ENCODE results near the gene APBA2. TPM values are rescaled to one million over a fixed set of nuclear protein-coding genes. Genes with fewer than 3 reads are reported as not detected.

APBA2 gene
- total RNA-seq, 1 experiment from 2014 or later = not detected

DNA sequence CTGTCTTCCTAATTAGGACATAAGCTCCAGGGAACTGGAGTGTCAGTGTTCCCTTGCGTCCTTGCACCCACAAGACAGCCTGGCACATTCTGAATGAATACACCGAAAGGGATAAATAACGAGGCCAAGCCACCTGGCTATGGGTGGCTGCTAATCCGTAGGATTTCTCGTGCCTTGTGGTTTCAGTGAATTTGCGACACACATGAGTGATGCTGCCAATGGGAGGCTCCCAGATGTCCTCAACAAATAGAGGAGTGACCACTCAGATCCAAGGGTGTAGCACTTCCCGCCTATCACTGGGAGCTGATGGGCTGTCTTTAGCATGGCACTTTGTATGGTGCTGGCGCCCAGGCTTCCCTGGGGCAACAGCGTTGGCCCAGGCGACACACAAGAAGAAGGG is 43.4 kb downstream of the APBA2 start:
- H3K27ac Mint-ChIP-seq (ENCODE audit: unreplicated experiment) = no peak overlapping the region
- POLR2A ChIA-PET = no interaction called here
- BruUV-seq (replicated peaks) = no TSS peak
- intact Hi-C loops (cut with micrococcal nuclease; ENCODE audit: unreplicated experiment) = no loop called here
- CTCF ChIA-PET = no interaction called here
- H3K4me3 ChIP-seq (ENCODE audit: low read depth, low read length) = no peak overlapping the region
- no peaks in the 10 kb centered on the region for H3K9me3 ChIP-seq
- H3K36me3 ChIP-seq (ENCODE audit: control insufficient read depth, insufficient read depth, low read length) = no peaks in the 10 kb centered on the region
- H3K27me3 ChIP-seq (replicated peaks; ENCODE audit: control insufficient read depth, insufficient read depth, low read length) = no peaks in the 10 kb centered on the region
- no peak for DNase-seq
- no peaks in the 10 kb centered on the region for H3K4me1 Mint-ChIP-seq (ENCODE audit: low read depth, unreplicated experiment)
- H3K9me3 Mint-ChIP-seq (ENCODE audit: unreplicated experiment) = no peaks in the 10 kb centered on the region
- peaks cover 26% of the 10 kb centered on the region for H3K27me3 Mint-ChIP-seq (ENCODE audit: insufficient read depth, unreplicated experiment)
- no peaks in the 10 kb centered on the region for H3K36me3 Mint-ChIP-seq (ENCODE audit: insufficient read depth, unreplicated experiment)
- TF ChIP-seq CTCF (IDR thresholded peaks at IDR 0.05; ENCODE audit: insufficient read depth in 1 of 2, low read depth in 1 of 2, low read length in 1 of 2, severe bottlenecking in 1 of 2, unreplicated experiment in 1 of 2) = no peak
- H3K4me1 ChIP-seq = no peaks in the 10 kb centered on the region
- H3K4me3 Mint-ChIP-seq (ENCODE audit: unreplicated experiment) = no peak overlapping the region

DNA sequence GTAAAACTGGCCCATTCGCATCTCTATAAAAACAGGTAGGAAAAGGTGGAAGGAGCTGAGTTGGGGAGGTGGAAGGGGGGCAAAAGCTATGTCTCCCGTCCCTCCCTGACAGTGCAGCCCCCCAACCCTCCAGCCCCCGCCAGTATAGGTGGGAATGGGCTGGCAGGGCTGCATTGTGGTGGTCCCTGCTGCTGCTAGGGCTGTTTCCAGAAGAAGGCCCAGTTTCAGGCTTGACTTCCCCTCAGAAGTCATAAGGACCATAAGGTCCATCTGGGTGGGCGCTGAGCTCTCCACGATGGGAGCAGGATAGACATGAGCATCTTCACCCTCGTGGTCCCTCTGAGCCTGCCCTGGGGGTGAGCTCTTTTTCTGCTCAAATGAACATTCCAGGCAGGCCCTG is 44.2 kb downstream of the APBA2 start:
- ChIA-PET CTCF (no interaction called here), POLR2A (no interaction called here)
- no peaks in the 10 kb centered on the region for H3K36me3 Mint-ChIP-seq (ENCODE audit: insufficient read depth, unreplicated experiment)
- no TSS peak for BruUV-seq (replicated peaks)
- Histone ChIP-seq H3K27me3 (replicated peaks; ENCODE audit: control insufficient read depth, insufficient read depth, low read length) (no peaks in the 10 kb centered on the region), H3K36me3 (ENCODE audit: control insufficient read depth, insufficient read depth, low read length) (no peaks in the 10 kb centered on the region), H3K9me3 (no peaks in the 10 kb centered on the region), H3K4me3 (ENCODE audit: low read depth, low read length) (no peak overlapping the region), H3K4me1 (no peaks in the 10 kb centered on the region)
- TF ChIP-seq CTCF (IDR thresholded peaks at IDR 0.05; ENCODE audit: insufficient read depth in 1 of 2, low read depth in 1 of 2, low read length in 1 of 2, severe bottlenecking in 1 of 2, unreplicated experiment in 1 of 2) = no peak
- intact Hi-C loops (cut with micrococcal nuclease; ENCODE audit: unreplicated experiment) = no loop called here
- peaks cover 20% of the 10 kb centered on the region for H3K27me3 Mint-ChIP-seq (ENCODE audit: insufficient read depth, unreplicated experiment)
- no peak overlapping the region for H3K27ac Mint-ChIP-seq (ENCODE audit: unreplicated experiment)
- no peak for DNase-seq
- H3K9me3 Mint-ChIP-seq (ENCODE audit: unreplicated experiment) = no peaks in the 10 kb centered on the region
- H3K4me3 Mint-ChIP-seq (ENCODE audit: unreplicated experiment) = no peak overlapping the region
- no peaks in the 10 kb centered on the region for H3K4me1 Mint-ChIP-seq (ENCODE audit: low read depth, unreplicated experiment)

GRCh38 chr15:28930476-28931291 is 44.9 kb downstream of the APBA2 start:
- H3K27ac Mint-ChIP-seq (ENCODE audit: unreplicated experiment) = no peak overlapping the region
- CTCF ChIA-PET = interaction anchor here (0.6 kb wide), 1 partner anchor 166 kb away, joined by 3 read pairs; no protein-coding TSS in a partner anchor
- POLR2A ChIA-PET = no interaction called here
- H3K36me3 ChIP-seq (ENCODE audit: control insufficient read depth, insufficient read depth, low read length) = no peaks in the 10 kb centered on the region
- no peaks in the 10 kb centered on the region for H3K4me1 Mint-ChIP-seq (ENCODE audit: low read depth, unreplicated experiment)
- no peaks in the 10 kb centered on the region for H3K9me3 Mint-ChIP-seq (ENCODE audit: unreplicated experiment)
- no peaks in the 10 kb centered on the region for H3K4me1 ChIP-seq
- intact Hi-C loops (cut with micrococcal nuclease; ENCODE audit: unreplicated experiment) = no loop called here
- H3K4me3 Mint-ChIP-seq (ENCODE audit: unreplicated experiment) = no peak overlapping the region
- H3K27me3 Mint-ChIP-seq (ENCODE audit: insufficient read depth, unreplicated experiment) = peaks cover 18% of the 10 kb centered on the region
- H3K9me3 ChIP-seq = no peaks in the 10 kb centered on the region
- H3K4me3 ChIP-seq (ENCODE audit: low read depth, low read length) = no peak overlapping the region
- no peaks in the 10 kb centered on the region for H3K36me3 Mint-ChIP-seq (ENCODE audit: insufficient read depth, unreplicated experiment)
- no peaks in the 10 kb centered on the region for H3K27me3 ChIP-seq (replicated peaks; ENCODE audit: control insufficient read depth, insufficient read depth, low read length)
- no TSS peak for BruUV-seq (replicated peaks)
- no peak for TF ChIP-seq CTCF (IDR thresholded peaks at IDR 0.05; ENCODE audit: insufficient read depth in 1 of 2, low read depth in 1 of 2, low read length in 1 of 2, severe bottlenecking in 1 of 2, unreplicated experiment in 1 of 2)
- DNase-seq = no peak
